ENCODE measurements around the gene PAK6.

The PAK6 gene

GRCh38 chr15:40257656-40258450, 19.0 kb downstream of the PAK6 start:
- no peak for DNase-seq
- TF ChIP-seq CTCF (IDR thresholded peaks at IDR 0.05; ENCODE audit: low read depth, low read length): no peak
- H3K36me3 ChIP-seq: no peaks in the 10 kb centered on the region
- no peak overlapping the region for H3K4me3 ChIP-seq (ENCODE audit: low read depth, low read length)
- H3K9me3 ChIP-seq: no peaks in the 10 kb centered on the region
- H3K27me3 ChIP-seq: no peaks in the 10 kb centered on the region; the same call in 1 of the 2 replicates
- no peaks in the 10 kb centered on the region for H3K4me1 ChIP-seq

- no peak for DNase-seq
- Histone ChIP-seq H3K27me3 (no peaks in the 10 kb centered on the region), H3K4me1 (no peaks in the 10 kb centered on the region), H3K36me3 (no peaks in the 10 kb centered on the region), H3K9me3 (no peaks in the 10 kb centered on the region), H3K4me3 (ENCODE audit: low read depth, low read length) (no peak overlapping the region)
- TF ChIP-seq CTCF (IDR thresholded peaks at IDR 0.05; ENCODE audit: low read depth, low read length): no peak
Observed at GRCh38 chr15:40258544-40258943, 19.7 kb downstream of the PAK6 start.

GRCh38 chr15:40259021-40259420, 20.2 kb downstream of the PAK6 start:
- H3K9me3 ChIP-seq: no peaks in the 10 kb centered on the region
- TF ChIP-seq CTCF (IDR thresholded peaks at IDR 0.05; ENCODE audit: low read depth, low read length): no peak
- H3K4me1 ChIP-seq: no peaks in the 10 kb centered on the region
- DNase-seq: no peak
- H3K27me3 ChIP-seq: no peaks in the 10 kb centered on the region
- no peak overlapping the region for H3K4me3 ChIP-seq (ENCODE audit: low read depth, low read length)
- H3K36me3 ChIP-seq: no peaks in the 10 kb centered on the region

- no peak for TF ChIP-seq CTCF (IDR thresholded peaks at IDR 0.05; ENCODE audit: low read depth, low read length)
- DNase-seq: no peak
- H3K4me1 ChIP-seq: no peaks in the 10 kb centered on the region
- no peaks in the 10 kb centered on the region for H3K36me3 ChIP-seq
- H3K4me3 ChIP-seq (ENCODE audit: low read depth, low read length): no peak overlapping the region
- H3K9me3 ChIP-seq: no peaks in the 10 kb centered on the region
- no peaks in the 10 kb centered on the region for H3K27me3 ChIP-seq
Observed at GRCh38 chr15:40263024-40263754, 24.3 kb downstream of the PAK6 start.

- Histone ChIP-seq H3K36me3 (no peaks in the 10 kb centered on the region), H3K9me3 (no peaks in the 10 kb centered on the region), H3K4me3 (ENCODE audit: low read depth, low read length) (no peak overlapping the region), H3K4me1 (0 out of 2 replicates have a peak, but pooled peaks cover 2% of the 10 kb centered on the region), H3K27me3 (no peaks in the 10 kb centered on the region)
- TF ChIP-seq CTCF (IDR thresholded peaks at IDR 0.05; ENCODE audit: low read depth, low read length): no peak
- no peak for DNase-seq
Observed at GRCh38 chr15:40264321-40265153, 25.7 kb downstream of the PAK6 start.
